ENCODE measurements around the gene FAM124B.

GRCh38 chr2:224442071-224442967, 40.4 kb upstream of the FAM124B start:
- TF ChIP-seq CTCF (conservative IDR thresholded peaks at IDR 0.05; ENCODE audit: low read depth, low read length) (no peak), EZH2 (IDR thresholded peaks at IDR 0.05; ENCODE audit: low read length, unreplicated experiment) (no peak), EZH2phosphoT487 (IDR thresholded peaks at IDR 0.05; ENCODE audit: borderline replicate concordance, low read length) (no peak)

All from PC-3 (cell line).